ENCODE results near the gene SYPL1. TPM values are rescaled to one million over a fixed set of nuclear protein-coding genes. Genes with fewer than 3 reads are reported as not detected.
A peak's percentile ranks its signal among the peaks of the same experiment; 100 is the strongest.

Gene SYPL1
- total RNA-seq, 1 donor from 2014 or later, result 72.0 TPM

- DNase-seq (ENCODE audit: low read depth), result no peak
Observed at GRCh38 chr7:106122713-106123112, 10.6 kb upstream of the SYPL1 start.

GRCh38 chr7:106121189-106121810, 9.2 kb upstream of the SYPL1 start:
- no peak for DNase-seq (ENCODE audit: low read depth)

- DNase-seq (ENCODE audit: low read depth), result no peak
Observed at GRCh38 chr7:106120500-106120899, 8.4 kb upstream of the SYPL1 start.

- DNase-seq (ENCODE audit: low read depth), result no peak
Observed at GRCh38 chr7:106119719-106120118, 7.6 kb upstream of the SYPL1 start.

- no peak for DNase-seq (ENCODE audit: low read depth)
Observed at GRCh38 chr7:106117786-106118544, 5.9 kb upstream of the SYPL1 start.

- DNase-seq (ENCODE audit: low read depth), result peak; percentile 18
Observed at GRCh38 chr7:106116161-106116704, 4.1 kb upstream of the SYPL1 start.

- DNase-seq (ENCODE audit: low read depth), result no peak
Observed at GRCh38 chr7:106114716-106115383, 2.7 kb upstream of the SYPL1 start.

GRCh38 chr7:106112972-106113421, 885 bp upstream of the SYPL1 start:
- DNase-seq (ENCODE audit: low read depth), result no peak

- peak; percentile 89 for DNase-seq (ENCODE audit: low read depth)
Observed at GRCh38 chr7:106111655-106112117, 426 bp downstream of the SYPL1 start.

GRCh38 chr7:106110885-106111654, 1.0 kb downstream of the SYPL1 start:
- DNase-seq (ENCODE audit: low read depth), result no peak

- peak; percentile 18 for DNase-seq (ENCODE audit: low read depth)
Observed at GRCh38 chr7:106110238-106110560, 1.9 kb downstream of the SYPL1 start.

- no peak for DNase-seq (ENCODE audit: low read depth)
Observed at GRCh38 chr7:106109521-106110237, 2.4 kb downstream of the SYPL1 start.

- no peak for DNase-seq (ENCODE audit: low read depth)
Observed at GRCh38 chr7:106108991-106109390, 3.1 kb downstream of the SYPL1 start.

GRCh38 chr7:106104721-106105260, 7.3 kb downstream of the SYPL1 start:
- no peak for DNase-seq (ENCODE audit: low read depth)

- peak; percentile 40 for DNase-seq (ENCODE audit: low read depth)
Observed at GRCh38 chr7:106102387-106102966, 9.6 kb downstream of the SYPL1 start.

GRCh38 chr7:106101726-106102125, 10.4 kb downstream of the SYPL1 start:
- peak; percentile 23 for DNase-seq (ENCODE audit: low read depth)

GRCh38 chr7:106100863-106101629, 11.1 kb downstream of the SYPL1 start:
- DNase-seq (ENCODE audit: low read depth), result no peak

GRCh38 chr7:106099539-106099938, 12.6 kb downstream of the SYPL1 start:
- no peak for DNase-seq (ENCODE audit: low read depth)

- no peak for DNase-seq (ENCODE audit: low read depth)
Observed at GRCh38 chr7:106098889-106099288, 13.2 kb downstream of the SYPL1 start.

Measured in myocyte (in vitro differentiated cells).